ENCODE results near the gene CHST11.

- no peak for TF ChIP-seq EZH2phosphoT487 (IDR thresholded peaks at IDR 0.05; ENCODE audit: borderline replicate concordance, low read length)
- no peak for TF ChIP-seq CTCF (IDR thresholded peaks at IDR 0.05; ENCODE audit: low read depth, low read length, poor library complexity, severe bottlenecking)
Measured at GRCh38 chr12:104426926-104427546, 29.7 kb upstream of the CHST11 start.

Data from DOHH2 (cell line).